Loucy (cell line): Measurements from ENCODE around the gene KDM5D.

Experiments
- H2AFZ ChIP-seq: fragments of 200-600 bp; sonication (generic); 2 replicates; pipeline ENCODE4 v1.6.0; 2016; ENCODE audit warnings: antibody characterized with exemption, mild to moderate bottlenecking, low read length, moderate library complexity
- H3F3A ChIP-seq: fragments of 200-600 bp; 2 replicates; pipeline ENCODE4 v1.6.0; 2016; ENCODE audit warnings: antibody characterized with exemption, low read depth, mild to moderate bottlenecking
- H3K27me3 ChIP-seq: fragments of 200-600 bp; sonication (generic); 2 replicates; pipeline ENCODE4 v1.6.1; 2014; ENCODE audit warnings: low read length, mild to moderate bottlenecking; ENCODE audit not compliant: insufficient read depth, poor library complexity, severe bottlenecking
- H3K36me3 ChIP-seq: fragments of 200-600 bp; sonication (generic); 2 replicates; pipeline ENCODE4 v1.6.1; 2016; ENCODE audit warnings: low read length; ENCODE audit not compliant: insufficient read depth
- H3K4me1 ChIP-seq: fragments of 200-600 bp; sonication (generic); 2 replicates; pipeline ENCODE4 v1.5.1; 2014; ENCODE audit warnings: low read length, mild to moderate bottlenecking; ENCODE audit not compliant: insufficient read depth, poor library complexity, severe bottlenecking
- H3K4me2 ChIP-seq: fragments of 200-600 bp; sonication (generic); 2 replicates; pipeline ENCODE4 v1.6.0; 2014; ENCODE audit warnings: antibody characterized with exemption, low read length, low read depth, mild to moderate bottlenecking; ENCODE audit not compliant: poor library complexity, severe bottlenecking
- H3K4me3 ChIP-seq: fragments of 200-600 bp; sonication (generic); 2 replicates; pipeline ENCODE4 v1.5.1; 2014; ENCODE audit warnings: low read length, mild to moderate bottlenecking, mixed read lengths; ENCODE audit not compliant: poor library complexity, severe bottlenecking
- H3K79me2 ChIP-seq: fragments of 200-600 bp; sonication (generic); 2 replicates; pipeline ENCODE4 v1.6.1; 2014; ENCODE audit warnings: low read length; ENCODE audit not compliant: insufficient read depth
- H3K9ac ChIP-seq: fragments of 200-600 bp; sonication (generic); 2 replicates; pipeline ENCODE4 v1.6.0; 2014; ENCODE audit warnings: mild to moderate bottlenecking, low read depth, low read length, moderate library complexity; ENCODE audit not compliant: poor library complexity, severe bottlenecking
- H3K9me2 ChIP-seq: fragments of 200-600 bp; sonication (generic); replicated peaks from 2 replicates; pipeline ENCODE4 v1.6.1; 2016; ENCODE audit warnings: low read depth, low read length, mixed read lengths
- H3K9me3 ChIP-seq: fragments of 200-600 bp; sonication (generic); 2 replicates; pipeline ENCODE4 v1.6.1; 2014; ENCODE audit warnings: mild to moderate bottlenecking, antibody characterized with exemption, low read length, low read depth; ENCODE audit not compliant: insufficient read depth
- H4K20me1 ChIP-seq: fragments of 200-600 bp; sonication (generic); 2 replicates; pipeline ENCODE4 v1.6.0; 2014; ENCODE audit warnings: antibody characterized with exemption, low read length, mild to moderate bottlenecking; ENCODE audit not compliant: insufficient read depth, poor library complexity, severe bottlenecking
- EZH2phosphoT487 ChIP-seq: fragments of 200-600 bp; IDR thresholded peaks from 2 replicates; pipeline ENCODE4 v1.6.1; 2018; ENCODE audit warnings: antibody characterized with exemption, mild to moderate bottlenecking, moderate library complexity, borderline replicate concordance
- TF ChIP-seq, protein P1 (sequence below): fragments of 200-600 bp; sonication (generic); conservative IDR thresholded peaks from 2 replicates; pipeline ENCODE4 v1.5.1; 2014; ENCODE audit warnings: mild to moderate bottlenecking, antibody characterized with exemption, low read length

KDM5D gene

GRCh38 chrY:19717146-19717545 is 27.4 kb downstream of the KDM5D start:
- H4K20me1 ChIP-seq = no peaks in the 10 kb centered on the region
- H3K9me3 ChIP-seq = no peaks in the 10 kb centered on the region
- no peak overlapping the region for H3K4me3 ChIP-seq
- TF ChIP-seq, protein P1, sequence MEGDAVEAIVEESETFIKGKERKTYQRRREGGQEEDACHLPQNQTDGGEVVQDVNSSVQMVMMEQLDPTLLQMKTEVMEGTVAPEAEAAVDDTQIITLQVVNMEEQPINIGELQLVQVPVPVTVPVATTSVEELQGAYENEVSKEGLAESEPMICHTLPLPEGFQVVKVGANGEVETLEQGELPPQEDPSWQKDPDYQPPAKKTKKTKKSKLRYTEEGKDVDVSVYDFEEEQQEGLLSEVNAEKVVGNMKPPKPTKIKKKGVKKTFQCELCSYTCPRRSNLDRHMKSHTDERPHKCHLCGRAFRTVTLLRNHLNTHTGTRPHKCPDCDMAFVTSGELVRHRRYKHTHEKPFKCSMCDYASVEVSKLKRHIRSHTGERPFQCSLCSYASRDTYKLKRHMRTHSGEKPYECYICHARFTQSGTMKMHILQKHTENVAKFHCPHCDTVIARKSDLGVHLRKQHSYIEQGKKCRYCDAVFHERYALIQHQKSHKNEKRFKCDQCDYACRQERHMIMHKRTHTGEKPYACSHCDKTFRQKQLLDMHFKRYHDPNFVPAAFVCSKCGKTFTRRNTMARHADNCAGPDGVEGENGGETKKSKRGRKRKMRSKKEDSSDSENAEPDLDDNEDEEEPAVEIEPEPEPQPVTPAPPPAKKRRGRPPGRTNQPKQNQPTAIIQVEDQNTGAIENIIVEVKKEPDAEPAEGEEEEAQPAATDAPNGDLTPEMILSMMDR = no peak
- TF ChIP-seq EZH2phosphoT487 = no peak
- H3K9ac ChIP-seq = no peak overlapping the region
- H3K79me2 ChIP-seq = no peaks in the 10 kb centered on the region
- H3K4me2 ChIP-seq = no peak overlapping the region
- no peaks in the 10 kb centered on the region for H3K36me3 ChIP-seq
- no peak overlapping the region for H2AFZ ChIP-seq
- H3K27me3 ChIP-seq = no peaks in the 10 kb centered on the region
- no peaks in the 10 kb centered on the region for H3K4me1 ChIP-seq
- H3K9me2 ChIP-seq = no peaks in the 10 kb centered on the region
- H3F3A ChIP-seq = no peaks in the 10 kb centered on the region

DNA sequence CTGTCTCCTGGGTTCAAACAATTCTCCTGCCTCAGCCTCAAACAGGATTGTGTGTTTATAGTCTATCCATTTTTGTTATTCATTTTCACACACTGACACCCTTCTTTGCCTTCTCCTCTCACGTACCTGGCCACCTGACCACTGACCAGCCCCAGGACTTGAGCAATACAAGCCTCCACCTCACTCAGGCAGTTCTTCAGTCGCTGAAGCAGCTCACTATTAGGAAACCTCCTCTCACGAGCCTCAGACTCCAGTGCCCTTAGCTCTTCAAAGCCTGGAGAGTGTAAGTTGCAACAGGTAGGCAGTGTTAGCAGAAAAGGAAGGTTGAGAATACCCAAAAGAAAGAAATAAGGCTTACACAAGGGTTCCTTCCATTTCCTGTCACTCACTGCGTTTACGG is 29.3 kb downstream of the KDM5D start:
- TF ChIP-seq EZH2phosphoT487 = no peak
- TF ChIP-seq, protein P1 = no peak
- Histone ChIP-seq H3K27me3 (no peaks in the 10 kb centered on the region), H4K20me1 (no peaks in the 10 kb centered on the region), H3K9ac (no peak overlapping the region), H3K4me2 (no peak overlapping the region), H2AFZ (no peak overlapping the region), H3K9me2 (no peaks in the 10 kb centered on the region), H3K9me3 (no peaks in the 10 kb centered on the region), H3K79me2 (no peaks in the 10 kb centered on the region), H3K4me3 (no peak overlapping the region), H3K36me3 (no peaks in the 10 kb centered on the region), H3K4me1 (no peaks in the 10 kb centered on the region), H3F3A (no peaks in the 10 kb centered on the region)

DNA sequence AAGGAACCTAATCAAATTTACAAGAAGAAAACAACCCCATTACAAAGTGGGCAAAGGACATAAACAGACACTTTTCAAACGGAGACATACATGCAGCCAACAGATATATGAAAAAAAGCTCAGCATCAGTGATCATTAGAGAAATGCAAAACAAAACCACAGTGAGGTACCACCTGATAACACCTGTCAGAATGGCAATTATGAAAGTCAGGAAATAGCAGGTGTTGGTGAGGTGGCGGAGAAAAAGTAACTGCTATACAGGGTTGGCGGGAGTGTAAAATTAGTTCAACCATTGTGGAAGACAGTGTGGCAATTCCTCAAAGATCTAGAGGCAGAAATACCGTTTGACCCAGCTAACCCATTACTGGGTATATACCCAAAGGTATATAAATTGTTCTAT is 31.1 kb downstream of the KDM5D start:
- Histone ChIP-seq H3K4me2 (no peak overlapping the region), H4K20me1 (no peaks in the 10 kb centered on the region), H3K9me2 (no peaks in the 10 kb centered on the region), H3K79me2 (no peaks in the 10 kb centered on the region), H3F3A (no peaks in the 10 kb centered on the region), H3K27me3 (no peaks in the 10 kb centered on the region), H3K9me3 (no peaks in the 10 kb centered on the region), H3K9ac (no peak overlapping the region), H3K4me3 (no peak overlapping the region), H3K36me3 (no peaks in the 10 kb centered on the region), H3K4me1 (no peaks in the 10 kb centered on the region), H2AFZ (no peak overlapping the region)
- TF ChIP-seq, protein P1 = no peak
- TF ChIP-seq EZH2phosphoT487 = no peak
